NCI-H1092 (cell line): ENCODE measurements around the gene MAGEB4.

Source experiments
- DNase-seq: peaks from one replicate; lab custom pipeline; 2025; lab: John Stamatoyannopoulos, UW

The MAGEB4 gene

DNA sequence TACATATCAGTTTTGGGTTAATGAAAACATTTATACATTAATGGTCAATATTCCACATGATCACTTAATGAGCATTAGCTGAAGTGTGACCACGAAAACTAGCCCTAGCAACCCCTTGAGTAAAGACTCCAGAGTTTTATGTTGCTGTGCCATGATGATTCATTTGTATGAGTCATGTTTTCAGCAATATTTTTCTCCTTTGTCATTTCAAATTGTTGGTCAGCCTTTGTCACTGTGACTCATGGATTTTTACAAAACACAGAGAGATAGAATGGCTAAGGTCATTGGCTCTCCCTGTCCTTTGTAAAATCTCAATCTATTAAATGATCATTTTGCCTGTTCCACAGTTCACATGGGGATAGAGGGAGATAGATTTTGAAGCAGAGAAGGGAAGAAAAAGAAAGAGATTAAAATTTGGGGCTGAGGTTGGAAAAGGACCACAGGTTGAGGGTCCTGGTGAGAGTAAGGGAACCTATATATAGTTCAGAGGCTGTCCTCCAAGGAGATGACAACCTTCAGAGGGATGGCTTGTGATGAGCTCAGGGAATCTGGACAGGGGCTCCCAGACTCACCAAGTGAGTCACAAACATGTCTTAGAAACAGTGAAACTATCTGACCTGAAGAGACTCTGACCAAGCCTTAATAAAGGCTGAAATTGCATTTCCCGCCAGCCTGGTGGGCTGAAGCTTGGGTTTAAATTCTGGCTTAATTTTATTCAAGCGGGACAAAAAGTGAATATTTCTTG lies 41.8 kb downstream of the MAGEB4 start:
- DNase-seq: no peak
